ENCODE data around the gene TMEM81.

TMEM81 gene

DNA sequence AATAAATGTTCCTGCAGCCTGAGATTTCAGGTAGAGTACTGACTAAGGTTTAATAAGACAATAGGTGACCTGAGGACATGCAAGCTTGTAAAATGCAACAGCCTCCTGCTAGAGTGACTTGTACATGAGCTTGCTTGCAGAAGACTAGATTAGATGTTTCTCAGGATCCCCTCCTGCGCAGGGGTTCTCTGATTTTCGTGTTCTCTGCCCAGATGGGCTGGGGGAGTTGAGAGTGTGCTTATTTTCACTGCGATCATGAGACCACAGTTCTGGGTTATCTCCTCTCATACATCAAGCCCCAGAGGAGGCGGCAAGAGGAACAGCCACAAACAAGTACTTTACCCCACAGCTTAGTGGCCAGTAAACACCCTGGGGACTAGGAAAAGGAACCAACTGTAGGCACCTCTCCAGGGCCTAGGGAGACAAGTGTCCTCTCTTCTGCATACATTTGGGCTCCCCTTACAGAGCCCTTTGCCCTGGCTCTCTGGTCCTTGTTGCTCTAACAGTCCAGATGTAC, 8.0 kb downstream of the TMEM81 start:
- DNase-seq (ENCODE audit: low read depth in 2 of 2) = no peak

DNA sequence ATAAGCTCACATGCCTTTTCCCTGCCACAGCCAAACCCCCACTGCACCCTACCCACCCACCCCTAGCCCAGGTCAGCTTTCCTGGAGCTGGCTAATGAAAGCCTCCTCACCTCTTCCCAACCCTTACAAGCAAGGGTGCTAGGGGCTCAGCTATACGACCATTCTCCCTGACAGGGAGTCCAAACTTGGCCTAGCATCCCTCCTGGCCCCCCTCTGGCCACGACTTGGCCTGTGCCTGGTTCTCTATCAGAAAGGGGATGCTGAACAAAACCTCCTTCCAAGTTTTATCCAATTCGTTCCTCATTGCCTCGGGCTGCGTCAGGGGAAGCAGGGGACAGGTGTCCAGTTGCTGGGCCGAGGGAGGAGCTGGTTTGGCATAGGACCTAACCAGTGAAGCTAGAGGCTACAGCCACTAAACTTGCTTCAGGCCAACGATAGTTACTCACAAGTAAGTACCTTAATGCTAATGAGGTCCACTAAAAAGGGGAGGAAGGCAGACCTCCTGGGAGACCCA, 8.6 kb downstream of the TMEM81 start:
- no peak for DNase-seq (ENCODE audit: low read depth in 2 of 2)

DNA sequence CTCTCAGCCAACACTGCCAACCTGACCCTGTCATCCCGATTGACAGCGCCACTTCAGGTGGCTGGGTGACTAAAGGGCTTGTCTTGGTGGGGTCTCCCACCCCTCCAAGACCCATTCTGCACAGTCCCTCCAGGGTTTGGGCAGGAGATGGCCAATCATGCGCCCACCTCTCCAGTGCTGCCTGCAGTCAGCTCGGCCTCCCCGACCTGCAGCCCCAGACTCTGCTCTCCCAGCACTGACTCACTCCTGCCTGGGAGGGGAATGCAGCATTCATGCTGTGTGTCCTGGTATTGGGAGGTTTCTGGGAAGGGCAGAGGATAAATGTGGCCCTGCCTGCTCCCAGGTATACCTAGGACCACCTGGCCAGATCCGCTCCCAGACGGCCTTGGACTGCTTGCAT, 9.7 kb downstream of the TMEM81 start:
- DNase-seq (ENCODE audit: low read depth in 2 of 2) = no peak

DNA sequence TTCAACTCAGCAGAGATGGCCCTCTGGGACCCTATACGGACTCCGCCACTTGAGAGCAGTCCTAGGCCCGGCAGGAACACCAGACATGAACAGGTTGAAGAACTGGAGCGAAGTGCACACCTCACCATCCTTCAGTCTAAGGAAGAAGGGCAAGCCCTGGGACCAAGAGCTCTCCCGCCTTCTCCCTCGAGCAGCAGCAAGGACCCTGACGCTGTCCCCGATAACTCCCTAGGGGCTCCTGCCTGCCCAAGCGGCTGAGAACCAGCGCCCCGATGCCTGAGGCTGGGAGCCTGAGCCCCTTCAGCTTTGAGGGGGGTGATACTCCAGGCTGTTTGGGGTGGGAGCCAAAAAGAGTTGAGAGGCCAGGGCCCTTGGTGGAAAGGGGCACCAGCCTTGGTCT, 10.2 kb downstream of the TMEM81 start:
- no peak for DNase-seq (ENCODE audit: low read depth in 2 of 2)

DNA sequence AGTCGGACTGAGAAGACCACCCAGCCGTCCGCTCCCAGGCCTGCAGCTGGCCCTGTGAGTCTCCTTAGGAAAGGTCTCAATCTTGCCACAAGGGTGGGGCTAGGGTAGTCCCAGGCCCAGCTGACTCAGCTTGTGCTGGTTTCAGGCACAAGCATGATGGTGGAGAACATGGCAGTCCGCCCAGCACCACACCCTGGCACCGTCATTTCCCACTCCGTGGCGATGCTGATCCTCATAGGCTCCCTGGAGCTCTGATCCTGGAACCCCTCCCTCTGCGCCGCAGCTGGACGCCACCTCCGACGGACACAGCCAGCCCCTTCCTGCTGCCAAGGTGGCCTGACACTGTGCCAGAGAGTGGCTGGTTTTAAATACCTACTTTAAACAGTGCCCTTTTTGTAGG, 10.7 kb downstream of the TMEM81 start:
- no peak for DNase-seq (ENCODE audit: low read depth in 2 of 2)

DNA sequence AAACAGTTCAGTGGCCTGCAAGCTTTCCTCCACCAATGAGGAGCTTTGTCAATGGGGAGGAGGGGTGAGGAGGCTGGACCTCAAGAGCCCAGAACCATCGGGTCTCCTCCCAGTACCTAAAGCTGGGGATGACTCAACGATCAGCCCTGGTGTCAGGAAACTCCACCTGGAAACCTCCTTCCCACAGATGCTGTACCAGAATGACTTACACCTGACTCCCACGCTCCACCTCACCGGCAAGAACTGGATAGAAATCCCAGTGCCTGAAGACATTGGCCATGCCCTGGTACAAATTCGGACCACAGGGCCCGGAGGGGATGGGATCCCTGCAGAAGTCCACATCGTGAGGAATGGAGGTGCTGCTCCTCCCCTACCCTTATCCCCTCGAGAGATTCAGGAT, 11.4 kb downstream of the TMEM81 start:
- no peak for DNase-seq (ENCODE audit: low read depth in 2 of 2)

DNA sequence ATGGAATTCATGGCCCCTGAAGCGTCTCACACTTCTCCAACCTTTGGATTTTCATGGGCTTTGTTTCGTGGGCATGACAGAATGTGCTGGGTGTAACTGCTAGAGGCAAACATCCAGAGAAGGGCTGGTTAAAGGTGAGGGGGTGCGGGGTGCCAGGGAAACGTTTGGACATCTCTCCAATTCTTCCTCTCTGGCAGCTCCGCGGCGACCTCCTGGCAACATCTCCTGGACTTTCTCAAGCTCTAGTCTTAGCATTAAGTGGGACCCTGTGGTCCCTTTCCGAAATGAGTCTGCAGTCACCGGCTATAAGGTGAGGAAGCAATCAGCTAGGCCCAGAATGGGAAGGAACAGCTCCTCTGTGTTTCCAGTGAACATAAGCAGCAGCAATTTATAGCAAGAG, 12.0 kb downstream of the TMEM81 start:
- no peak for DNase-seq (ENCODE audit: low read depth in 2 of 2)

DNA sequence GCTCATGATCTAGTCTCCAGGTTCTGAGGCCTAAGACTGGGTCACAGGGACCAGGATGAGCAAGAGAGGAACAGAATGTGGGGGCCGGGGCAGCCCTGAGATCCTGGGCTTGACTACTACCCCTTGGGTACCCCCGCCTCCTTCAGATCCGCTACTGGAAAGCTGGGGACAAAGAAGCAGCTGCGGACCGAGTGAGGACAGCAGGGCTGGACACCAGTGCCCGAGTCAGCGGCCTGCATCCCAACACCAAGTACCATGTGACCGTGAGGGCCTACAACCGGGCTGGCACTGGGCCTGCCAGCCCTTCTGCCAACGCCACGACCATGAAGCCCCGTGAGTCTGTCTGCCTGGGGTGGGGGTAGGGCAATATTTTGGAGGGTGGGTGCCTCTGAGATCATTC, 12.5 kb downstream of the TMEM81 start:
- no peak for DNase-seq (ENCODE audit: low read depth in 2 of 2)

DNA sequence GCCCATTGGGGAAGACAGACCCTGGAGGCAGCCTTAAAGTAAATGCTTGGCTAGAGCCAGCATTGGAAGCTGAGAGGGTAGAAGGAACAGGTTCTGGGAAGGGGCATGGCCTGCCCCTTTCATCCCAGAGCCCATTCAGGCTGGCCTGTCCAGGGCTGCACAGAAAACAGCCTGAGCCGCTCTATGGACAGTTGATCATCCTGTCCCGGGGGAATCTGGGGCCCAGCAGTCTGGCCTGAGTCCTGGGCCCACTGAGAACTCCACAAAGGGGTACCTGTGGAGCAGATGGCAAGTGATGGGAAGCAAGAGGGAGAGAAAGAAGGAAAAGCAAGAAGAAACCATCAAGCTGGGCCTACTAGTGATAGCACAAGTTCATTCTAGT, 13.2 kb downstream of the TMEM81 start:
- no peak for DNase-seq (ENCODE audit: low read depth in 2 of 2)

DNA sequence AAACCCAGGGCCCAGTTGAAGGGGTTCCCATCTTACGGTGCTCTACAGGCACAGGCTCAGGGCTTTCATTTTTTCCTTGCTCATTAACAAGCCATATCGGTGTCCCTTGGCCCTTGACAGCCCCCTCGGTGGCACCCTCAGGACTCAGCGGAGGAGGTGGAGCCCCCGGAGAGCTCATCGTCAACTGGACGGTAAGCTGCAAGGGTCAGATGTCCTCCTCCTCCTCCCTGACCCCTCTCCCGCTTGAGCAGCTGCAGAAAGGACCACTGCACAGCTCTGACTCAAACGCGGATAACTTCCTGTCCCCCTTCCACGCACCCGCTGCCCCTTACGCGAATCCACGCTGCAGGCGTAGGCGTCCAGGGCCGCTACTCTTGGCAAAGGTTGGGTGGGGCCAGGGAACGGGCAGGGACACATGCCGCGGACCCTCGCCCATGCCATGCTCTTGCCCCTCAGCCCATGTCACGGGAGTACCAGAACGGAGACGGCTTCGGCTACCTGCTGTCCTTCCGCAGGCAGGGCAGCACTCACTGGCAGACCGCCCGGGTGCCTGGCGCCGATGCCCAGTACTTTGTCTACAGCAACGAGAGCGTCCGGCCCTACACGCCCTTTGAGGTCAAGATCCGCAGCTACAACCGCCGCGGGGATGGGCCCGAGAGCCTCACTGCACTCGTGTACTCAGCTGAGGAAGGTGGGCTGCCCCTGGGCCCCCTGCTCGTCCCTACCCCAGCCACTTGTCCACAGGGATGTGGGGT, 14.7 kb downstream of the TMEM81 start:
- DNase-seq (ENCODE audit: low read depth in 2 of 2) = no peak

DNA sequence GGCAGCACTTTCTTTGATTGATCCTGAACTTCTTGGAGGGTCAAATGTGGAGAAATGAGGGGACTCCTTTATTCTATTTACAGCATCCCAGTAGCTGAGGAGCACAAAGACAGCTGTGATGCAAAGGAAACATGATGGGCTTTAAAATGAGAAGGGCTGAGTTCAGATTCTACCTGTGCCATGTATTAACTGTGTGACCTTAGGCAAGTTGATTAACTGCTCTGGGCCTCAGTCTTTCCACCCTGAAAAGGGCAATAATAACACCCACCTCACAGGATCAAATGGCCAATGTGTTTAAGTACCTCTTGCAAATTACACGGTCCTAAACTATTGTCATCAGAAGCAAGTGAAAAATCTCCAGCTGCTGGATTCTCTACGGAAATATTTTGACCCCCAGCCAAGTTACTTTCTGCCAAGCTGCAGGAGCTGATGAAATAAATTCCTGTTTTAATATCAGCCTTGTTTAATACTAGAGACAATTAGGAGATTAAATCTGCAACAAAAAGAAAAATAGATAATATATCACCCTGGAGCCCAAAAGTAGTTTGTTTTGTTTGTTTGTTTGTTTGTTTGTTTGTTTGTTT, 15.7 kb downstream of the TMEM81 start:
- DNase-seq (ENCODE audit: low read depth in 2 of 2) = no peak

DNA sequence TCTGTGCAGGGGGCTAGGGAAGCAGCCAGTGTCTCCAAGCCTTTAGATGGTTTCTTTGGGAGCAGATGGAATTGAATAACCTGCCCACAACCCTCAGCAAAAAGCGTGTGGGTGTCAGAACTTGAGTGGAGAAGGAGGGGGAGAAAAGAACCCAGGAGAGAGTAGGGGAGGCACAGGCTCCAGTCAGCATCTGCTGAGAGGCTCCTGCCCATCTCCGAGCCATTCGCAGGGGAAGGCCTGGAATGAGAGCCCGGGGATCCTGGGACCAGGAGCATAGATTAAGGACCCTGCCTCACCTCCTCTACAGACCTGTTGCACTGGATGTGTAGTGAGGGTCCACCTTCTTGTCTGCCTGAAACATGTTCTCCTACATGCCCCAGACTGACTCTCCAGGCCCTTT, 16.3 kb downstream of the TMEM81 start:
- DNase-seq (ENCODE audit: low read depth in 2 of 2) = no peak

DNA sequence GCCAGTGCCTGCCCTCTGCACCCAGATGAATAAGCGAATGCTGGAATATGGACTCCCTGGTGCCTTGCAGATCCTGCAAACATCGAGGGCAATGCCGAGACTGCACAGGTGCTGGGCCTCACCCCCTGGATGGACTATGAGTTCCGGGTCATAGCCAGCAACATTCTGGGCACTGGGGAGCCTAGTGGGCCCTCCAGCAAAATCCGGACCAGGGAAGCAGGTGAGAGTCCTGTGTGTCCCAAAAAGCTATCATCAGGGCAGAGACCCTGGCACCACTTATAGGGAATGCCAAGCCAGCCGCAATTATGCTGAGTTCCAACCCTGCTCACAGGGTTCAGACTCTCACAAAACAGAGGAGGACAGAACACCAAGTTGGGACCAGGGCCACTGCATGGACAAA, 17.2 kb downstream of the TMEM81 start:
- no peak for DNase-seq (ENCODE audit: low read depth in 2 of 2)

DNA sequence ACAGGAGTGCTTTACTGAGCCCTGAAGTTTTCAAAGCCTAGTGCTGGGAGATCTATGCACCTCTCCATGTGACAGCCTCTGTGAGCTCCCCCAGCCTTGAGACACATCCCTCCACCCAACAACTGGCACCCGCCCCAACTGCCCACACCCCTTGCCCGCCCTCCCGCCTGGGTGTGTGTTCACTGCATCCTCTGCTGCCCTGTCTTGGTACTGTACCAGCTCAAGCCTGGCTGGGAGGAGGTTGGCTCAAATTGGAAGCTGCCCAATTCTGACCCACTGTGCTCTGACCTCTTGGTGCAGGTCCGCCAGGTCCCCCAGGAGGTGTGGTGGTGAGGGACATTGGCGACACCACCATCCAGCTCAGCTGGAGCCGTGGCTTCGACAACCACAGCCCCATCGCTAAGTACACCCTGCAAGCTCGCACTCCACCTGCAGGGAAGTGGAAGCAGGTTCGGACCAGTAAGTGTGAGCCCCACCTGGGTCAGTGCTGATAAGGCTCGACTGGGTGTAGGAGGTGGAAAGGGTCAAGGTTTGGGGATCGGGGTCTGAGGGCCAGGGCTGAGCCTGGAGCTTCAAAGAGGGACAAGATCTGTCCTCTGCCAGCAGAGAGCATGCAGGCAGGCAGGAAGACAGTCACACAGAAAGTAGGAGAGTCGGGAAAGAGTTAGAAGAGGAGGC, 18.0 kb downstream of the TMEM81 start:
- DNase-seq (ENCODE audit: low read depth in 2 of 2) = no peak

DNA sequence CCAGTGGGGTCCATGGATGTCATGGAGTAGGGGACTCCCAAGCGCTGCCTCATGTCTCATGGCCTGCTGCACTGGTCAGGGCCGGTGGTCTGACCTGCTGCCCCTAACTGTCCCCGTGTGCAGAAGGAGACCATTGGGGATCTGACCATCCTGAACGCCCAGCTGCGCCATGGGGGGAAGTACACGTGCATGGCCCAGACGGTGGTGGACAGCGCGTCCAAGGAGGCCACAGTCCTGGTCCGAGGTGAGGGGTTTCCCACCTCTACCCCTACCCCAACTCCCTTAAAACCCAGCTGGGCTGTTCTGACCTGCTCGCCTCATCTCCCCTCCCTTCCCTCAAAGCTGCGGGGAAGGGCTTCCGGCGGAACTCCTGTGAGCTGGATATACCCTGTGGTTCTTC, 18.6 kb downstream of the TMEM81 start:
- DNase-seq (ENCODE audit: low read depth in 2 of 2) = no peak

DNA sequence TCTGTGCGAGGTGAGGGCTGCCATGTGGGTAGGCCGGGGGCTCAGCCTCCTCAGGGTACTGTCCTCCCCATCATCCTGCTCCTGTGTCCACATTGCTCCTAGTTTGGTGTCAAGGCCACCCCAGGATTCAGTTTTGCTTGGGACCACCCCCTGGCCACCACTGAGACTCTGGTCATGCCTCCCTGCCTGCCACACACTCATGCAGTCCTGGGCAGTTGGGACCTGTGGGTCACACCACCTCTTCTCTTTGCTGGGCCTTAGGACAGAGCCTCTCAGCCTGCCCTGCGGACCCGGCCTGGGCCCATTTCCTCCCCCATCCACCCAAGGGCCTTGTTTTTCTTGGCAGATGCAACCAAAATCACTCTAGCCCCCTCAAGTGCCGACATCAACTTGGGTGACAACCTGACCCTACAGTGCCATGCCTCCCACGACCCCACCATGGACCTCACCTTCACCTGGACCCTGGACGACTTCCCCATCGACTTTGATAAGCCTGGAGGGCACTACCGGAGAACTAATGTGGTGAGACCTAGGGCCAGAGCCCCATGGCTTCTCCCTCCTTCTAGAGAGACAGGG, 19.4 kb downstream of the TMEM81 start:
- no peak for DNase-seq (ENCODE audit: low read depth in 2 of 2)

DNA sequence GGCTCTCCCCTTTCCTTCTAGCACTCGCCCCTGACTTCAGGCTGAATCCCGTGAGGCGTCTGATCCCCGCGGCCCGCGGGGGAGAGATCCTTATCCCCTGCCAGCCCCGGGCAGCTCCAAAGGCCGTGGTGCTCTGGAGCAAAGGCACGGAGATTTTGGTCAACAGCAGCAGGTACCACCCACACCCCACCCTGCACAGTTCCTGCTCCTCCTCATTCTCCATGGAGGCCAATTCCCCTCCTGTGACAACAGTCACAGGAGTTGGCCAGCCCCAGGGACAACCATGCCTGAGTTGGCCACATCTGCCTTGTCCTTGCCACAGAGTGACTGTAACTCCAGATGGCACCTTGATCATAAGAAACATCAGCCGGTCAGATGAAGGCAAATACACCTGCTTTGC, 20.0 kb downstream of the TMEM81 start:
- DNase-seq (ENCODE audit: low read depth in 2 of 2) = no peak

DNA sequence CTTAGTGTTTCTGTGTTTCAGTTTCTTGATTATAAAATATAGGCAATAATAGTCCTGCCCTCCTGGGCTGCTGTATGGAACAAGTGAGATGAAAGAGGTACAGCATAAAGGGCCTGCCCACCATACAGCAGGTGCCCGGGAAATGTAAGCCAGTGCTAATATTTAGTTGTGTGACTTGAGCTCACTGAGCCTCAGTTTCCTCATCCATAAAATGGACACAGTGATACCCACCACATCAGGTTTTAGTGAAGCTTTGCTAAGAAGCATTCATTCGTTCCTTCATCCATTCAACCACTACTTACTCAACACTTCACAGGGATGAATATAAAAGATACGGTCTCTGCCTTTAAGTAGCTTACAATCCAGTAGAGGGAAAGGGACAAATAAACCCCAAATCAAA, 21.4 kb downstream of the TMEM81 start:
- DNase-seq (ENCODE audit: low read depth in 2 of 2) = no peak

DNA sequence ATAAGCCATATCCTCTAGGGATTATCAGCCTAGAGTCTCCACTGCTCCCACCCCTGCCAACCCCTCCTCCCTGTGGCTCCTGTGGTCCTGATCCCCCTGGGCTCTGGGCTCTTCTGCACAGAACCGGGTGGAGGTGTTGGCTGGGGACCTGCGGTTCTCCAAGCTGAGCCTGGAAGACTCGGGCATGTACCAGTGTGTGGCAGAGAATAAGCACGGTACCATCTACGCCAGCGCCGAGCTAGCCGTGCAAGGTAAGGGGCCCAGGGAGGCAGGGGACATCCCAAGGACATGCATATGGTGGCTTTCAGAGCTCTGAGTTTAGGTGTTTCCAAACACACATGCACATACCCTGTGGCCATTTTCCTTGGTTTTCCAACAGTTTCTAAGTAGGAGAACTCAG, 21.9 kb downstream of the TMEM81 start:
- DNase-seq (ENCODE audit: low read depth in 2 of 2) = no peak

DNA sequence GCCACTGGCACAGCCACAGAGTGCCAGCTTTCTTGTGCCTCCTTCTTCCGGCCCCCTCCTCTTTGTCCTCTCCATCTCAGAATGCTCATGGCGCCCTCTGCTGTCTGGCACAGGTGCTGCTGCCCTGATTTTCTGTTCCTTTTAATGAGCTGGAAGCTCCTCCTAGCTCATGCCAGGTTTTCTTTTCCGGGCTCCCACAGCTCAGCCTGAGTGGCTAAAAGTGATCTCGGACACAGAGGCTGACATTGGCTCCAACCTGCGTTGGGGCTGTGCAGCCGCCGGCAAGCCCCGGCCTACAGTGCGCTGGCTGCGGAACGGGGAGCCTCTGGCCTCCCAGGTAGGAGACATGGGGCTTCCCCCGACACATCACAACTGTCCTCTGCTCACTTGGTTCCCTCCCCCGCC, 22.6 kb downstream of the TMEM81 start:
- DNase-seq (ENCODE audit: low read depth in 2 of 2) = peak; percentile 39 to 70

DNA sequence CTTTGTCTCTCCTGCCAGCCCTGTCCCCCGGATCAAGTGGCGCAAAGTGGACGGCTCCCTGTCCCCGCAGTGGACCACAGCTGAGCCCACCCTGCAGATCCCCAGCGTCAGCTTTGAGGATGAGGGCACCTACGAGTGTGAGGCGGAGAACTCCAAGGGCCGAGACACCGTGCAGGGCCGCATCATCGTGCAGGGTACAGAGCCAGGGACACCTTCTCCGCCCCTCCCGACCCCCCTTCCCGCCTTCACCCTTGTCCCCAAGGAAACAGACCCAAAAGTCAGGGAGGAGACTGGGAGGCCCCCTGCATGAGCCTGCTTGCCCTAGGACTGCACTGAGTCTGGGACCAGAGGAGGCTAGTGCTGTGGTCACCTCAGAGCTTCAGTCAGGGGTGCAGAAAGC, 23.0 kb downstream of the TMEM81 start:
- no peak for DNase-seq (ENCODE audit: low read depth in 2 of 2)

DNA sequence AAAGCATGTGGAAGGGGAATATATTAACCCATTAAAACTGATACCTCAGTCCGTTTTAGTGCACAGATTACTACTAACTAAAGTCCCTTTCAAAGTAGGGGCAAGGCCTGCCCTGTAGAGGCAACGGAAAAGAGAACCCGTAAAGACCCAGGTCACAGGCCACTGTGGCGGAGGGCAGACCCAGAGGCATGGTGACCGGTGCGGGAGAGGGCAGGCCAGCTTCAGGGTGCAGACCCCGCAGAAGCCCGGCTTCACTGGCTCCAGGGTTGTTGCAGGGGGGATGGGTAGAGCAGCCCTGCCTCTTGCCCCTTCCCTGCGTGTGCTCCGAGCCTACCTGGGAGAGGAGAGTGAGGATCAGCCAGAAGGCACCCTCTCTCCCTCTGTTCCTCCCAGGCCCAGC, 23.5 kb downstream of the TMEM81 start:
- no peak for DNase-seq (ENCODE audit: low read depth in 2 of 2)

DNA sequence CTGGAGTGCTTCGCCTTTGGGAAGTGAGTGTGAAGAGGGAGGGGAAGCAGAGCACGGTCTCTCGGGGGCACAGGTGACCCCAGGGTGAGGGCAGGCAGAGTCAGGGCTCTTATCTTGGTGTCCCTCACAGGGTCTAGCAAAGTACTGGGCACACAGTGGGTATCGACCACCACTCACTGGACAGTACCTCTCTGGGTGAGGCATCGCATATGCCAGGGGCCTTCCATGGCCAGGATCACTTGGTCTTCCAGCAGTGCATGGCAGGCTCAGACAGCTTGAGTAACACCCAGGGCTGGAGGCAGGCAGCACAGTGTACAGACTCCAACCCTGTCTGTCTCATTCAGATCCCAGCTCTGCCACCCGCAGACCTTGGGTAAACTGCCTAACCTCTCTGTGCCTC, 24.6 kb downstream of the TMEM81 start:
- no peak for DNase-seq (ENCODE audit: low read depth in 2 of 2)
